H9 (cell line): ENCODE data around the gene CAMK2B. TPM values are rescaled to one million over a fixed set of nuclear protein-coding genes. Genes with fewer than 3 reads are reported as not detected.

Source experiments
- DNase-seq: peaks from one replicate; pipeline ENCODE4 v3.0.0-alpha.2; 2017
- H2AFZ ChIP-seq: one replicate; pipeline ENCODE4 v1.6.1; 2013; ENCODE audit warnings: mild to moderate bottlenecking, low read length, control low read depth, moderate library complexity
- H2AK5ac ChIP-seq: 2 replicates; pipeline ENCODE4 v1.6.1; 2013; ENCODE audit warnings: low read length, control low read depth, mixed read lengths; ENCODE audit not compliant: insufficient read length
- H2BK120ac ChIP-seq: one replicate; pipeline ENCODE4 v1.6.1; 2013; ENCODE audit warnings: low read depth, mild to moderate bottlenecking, low read length, control low read depth, inconsistent platforms; ENCODE audit not compliant: poor library complexity, severe bottlenecking
- H2BK12ac ChIP-seq: 2 replicates; pipeline ENCODE4 v1.6.1; 2013; ENCODE audit warnings: low read length, control low read depth, mixed read lengths, low read depth; ENCODE audit not compliant: insufficient read length
- H2BK15ac ChIP-seq: 2 replicates; pipeline ENCODE4 v1.6.1; 2013; ENCODE audit warnings: low read depth, low read length, control low read depth
- H2BK20ac ChIP-seq: one replicate; pipeline ENCODE4 v1.6.1; 2013; ENCODE audit warnings: low read depth, mild to moderate bottlenecking, low read length, control low read depth, inconsistent platforms; ENCODE audit not compliant: poor library complexity, severe bottlenecking
- H2BK5ac ChIP-seq: 2 replicates; pipeline ENCODE4 v1.6.1; 2013; ENCODE audit warnings: low read length, control low read depth, mixed read lengths; ENCODE audit not compliant: insufficient read length
- H3K14ac ChIP-seq: 2 replicates; pipeline ENCODE4 v1.6.1; 2013; ENCODE audit warnings: low read length, control low read depth; ENCODE audit not compliant: insufficient read depth
- H3K18ac ChIP-seq: 2 replicates; pipeline ENCODE4 v1.6.1; 2013; ENCODE audit warnings: low read depth, mild to moderate bottlenecking, mixed read lengths, low read length, control low read depth; ENCODE audit not compliant: insufficient read length
- H3K23ac ChIP-seq: 2 replicates; pipeline ENCODE4 v1.6.1; 2013; ENCODE audit warnings: low read length, control low read depth, mixed read lengths, low read depth; ENCODE audit not compliant: insufficient read length
- H3K23me2 ChIP-seq: 2 replicates; pipeline ENCODE4 v1.6.1; 2013; ENCODE audit warnings: low read depth, mild to moderate bottlenecking, mixed read lengths, low read length, control low read depth; ENCODE audit not compliant: insufficient read length, poor library complexity, severe bottlenecking
- H3K27ac ChIP-seq: 2 replicates; pipeline ENCODE4 v1.5.1; 2013; ENCODE audit warnings: low read length, control low read depth, mixed read lengths, low read depth; ENCODE audit not compliant: insufficient read length
- H3K27me3 ChIP-seq: 2 replicates; pipeline ENCODE4 v1.6.1; 2013; ENCODE audit warnings: low read length, control low read depth, inconsistent platforms; ENCODE audit not compliant: insufficient read depth
- H3K4ac ChIP-seq: 2 replicates; pipeline ENCODE4 v1.6.1; 2013; ENCODE audit warnings: low read depth, mild to moderate bottlenecking, control low read depth, inconsistent platforms, low read length, moderate library complexity
- H3K4me1 ChIP-seq: 2 replicates; pipeline ENCODE4 v1.6.1; 2013; ENCODE audit warnings: low read length, control low read depth, inconsistent platforms; ENCODE audit not compliant: insufficient read depth
- H3K4me2 ChIP-seq: 2 replicates; pipeline ENCODE4 v1.6.1; 2013; ENCODE audit warnings: low read length, control low read depth, mixed read lengths; ENCODE audit not compliant: insufficient read length, insufficient read depth
- H3K56ac ChIP-seq: 2 replicates; pipeline ENCODE4 v1.6.1; 2013; ENCODE audit warnings: low read depth, mild to moderate bottlenecking, mixed read lengths, low read length, control low read depth; ENCODE audit not compliant: insufficient read length
- H3K79me1 ChIP-seq: 2 replicates; pipeline ENCODE4 v1.6.1; 2013; ENCODE audit warnings: low read depth, mild to moderate bottlenecking, moderate library complexity, low read length, control low read depth, inconsistent platforms; ENCODE audit not compliant: insufficient read depth, poor library complexity, severe bottlenecking
- H3K79me2 ChIP-seq: 2 replicates; pipeline ENCODE4 v1.6.1; 2013; ENCODE audit warnings: low read length, control low read depth, inconsistent platforms; ENCODE audit not compliant: insufficient read depth
- H3K9ac ChIP-seq: 2 replicates; pipeline ENCODE4 v1.6.1; 2013; ENCODE audit warnings: low read length, control low read depth, mixed read lengths; ENCODE audit not compliant: insufficient read length; ENCODE audit errors: extremely low read depth
- H3K9me3 ChIP-seq: one replicate; pipeline ENCODE4 v1.6.1; 2013; ENCODE audit warnings: low read depth, low read length, inconsistent platforms; ENCODE audit not compliant: control insufficient read depth
- H3T11ph ChIP-seq: one replicate; pipeline ENCODE4 v1.6.1; 2013; ENCODE audit warnings: mild to moderate bottlenecking, low read length, control low read depth, inconsistent platforms
- H4K20me1 ChIP-seq: one replicate; pipeline ENCODE4 v1.6.1; 2013; ENCODE audit not compliant: control insufficient read depth, insufficient read length, insufficient read depth
- H4K5ac ChIP-seq: 2 replicates; pipeline ENCODE4 v1.6.1; 2013; ENCODE audit warnings: low read depth, mild to moderate bottlenecking, mixed read lengths, low read length, control low read depth; ENCODE audit not compliant: insufficient read length
- H4K8ac ChIP-seq: replicated peaks from 2 replicates; pipeline ENCODE4 v1.6.1; 2013; ENCODE audit warnings: low read length, control low read depth, mixed read lengths, low read depth; ENCODE audit not compliant: insufficient read length
- H4K91ac ChIP-seq: 2 replicates; pipeline ENCODE4 v1.6.1; 2013; ENCODE audit warnings: low read depth, mild to moderate bottlenecking, moderate library complexity, mixed read lengths, low read length, control low read depth; ENCODE audit not compliant: insufficient read length
- H3K27ac Mint-ChIP-seq, 3 experiments: 2 replicates in 2 of 3; 3 replicates in 1 of 3; pipeline ENCODE4 v1.8.0; 2020 to 2021; ENCODE audit warnings: mixed read lengths in 3 of 3, mild to moderate bottlenecking in 1 of 3, moderate library complexity in 1 of 3
- H3K27me3 Mint-ChIP-seq: 2 replicates; pipeline ENCODE4 v1.8.0; 2021; ENCODE audit warnings: low read depth, mild to moderate bottlenecking, moderate library complexity, mixed read lengths
- H3K36me3 Mint-ChIP-seq, 3 experiments: 2 replicates in 2 of 3; 3 replicates in 1 of 3; pipeline ENCODE4 v1.8.0; 2020 to 2021; ENCODE audit warnings: low read depth in 3 of 3, mixed read lengths in 3 of 3; ENCODE audit not compliant: insufficient read depth in 1 of 3
- H3K4me1 Mint-ChIP-seq, 2 experiments: 2 replicates each; pipeline ENCODE4 v1.8.0; 2020; ENCODE audit warnings: mixed read lengths in 2 of 2
- H3K4me3 Mint-ChIP-seq, 2 experiments: 2 replicates in 1 of 2; 3 replicates in 1 of 2; pipeline ENCODE4 v1.8.0; 2020 to 2021; ENCODE audit warnings: mild to moderate bottlenecking in 2 of 2, mixed read lengths in 2 of 2, moderate library complexity in 1 of 2
- H3K9me3 Mint-ChIP-seq, 2 experiments: 2 replicates in 1 of 2; 3 replicates in 1 of 2; pipeline ENCODE4 v1.8.0; 2020; ENCODE audit warnings: mild to moderate bottlenecking in 2 of 2, mixed read lengths in 2 of 2, moderate library complexity in 1 of 2
- CTCF ChIP-seq: fragments of 200-600 bp; sonication (generic); conservative IDR thresholded peaks from 3 replicates; pipeline ENCODE4 v1.8.0; 2021; ENCODE audit warnings: antibody characterized with exemption, mild to moderate bottlenecking
- WGBS: extraction: QIAGEN DNeasy Blood & Tissue Kit; methylation state at CpG from one replicate; pipeline ENCODE4 v1.1.7; 2013; ENCODE audit warnings: missing lambda C conversion rate, low lambda C conversion rate, mixed read lengths; ENCODE audit not compliant: insufficient read length; ENCODE audit errors: extremely low coverage; 5-methylcytosine and 5-hydroxymethylcytosine counted together
- total RNA-seq: library from RNA; stranded (reverse); gene quantifications from 2 replicates; pipeline ENCODE4 v1.2.1, GENCODE V29; 2021

CAMK2B gene
- total RNA-seq, 1 experiment from 2014 or later: 0.17 TPM

- DNase-seq: no peak
- no peaks in the 10 kb centered on the region for H3K36me3 Mint-ChIP-seq
- H3K14ac ChIP-seq: no peak overlapping the region
- H3K23me2 ChIP-seq: no peaks in the 10 kb centered on the region
- no CpG with 5 or more reads among the region's 17 CpGs for WGBS
- H3K27me3 Mint-ChIP-seq: no peaks in the 10 kb centered on the region; the same call in 1 of the 2 replicates
- H3K18ac ChIP-seq: no peak overlapping the region
- no peak overlapping the region for H3K9ac ChIP-seq
- peaks cover 15 to 24% of the 10 kb centered on the region in 2 experiments for H3K4me1 Mint-ChIP-seq
- no peaks in the 10 kb centered on the region for H3K9me3 ChIP-seq
- no peaks in the 10 kb centered on the region for H3K79me2 ChIP-seq
- H3K23ac ChIP-seq: no peak overlapping the region
- H3K4me2 ChIP-seq: no peak overlapping the region
- no peak overlapping the region for H2AFZ ChIP-seq
- no peak overlapping the region for H4K5ac ChIP-seq
- no peaks in the 10 kb centered on the region for H3K9me3 Mint-ChIP-seq
- no peak overlapping the region for H3K4me3 Mint-ChIP-seq
- H2BK20ac ChIP-seq: no peak overlapping the region
- no peak overlapping the region for H4K8ac ChIP-seq
- H3K4ac ChIP-seq: no peak overlapping the region
- H2BK12ac ChIP-seq: no peak overlapping the region
- H3K4me1 ChIP-seq: no peaks in the 10 kb centered on the region; the same call in 1 of the 2 replicates
- H2BK120ac ChIP-seq: no peak overlapping the region
- no peak for TF ChIP-seq CTCF
- no peak overlapping the region for H3K27ac Mint-ChIP-seq
- H3K56ac ChIP-seq: no peak overlapping the region
- H3K27ac ChIP-seq: no peak overlapping the region
- no peaks in the 10 kb centered on the region for H3K79me1 ChIP-seq
- no peaks in the 10 kb centered on the region for H3K27me3 ChIP-seq
- no peak overlapping the region for H2BK5ac ChIP-seq
- H2AK5ac ChIP-seq: no peak overlapping the region
- no peak overlapping the region for H4K91ac ChIP-seq
- no peaks in the 10 kb centered on the region for H4K20me1 ChIP-seq
- H2BK15ac ChIP-seq: no peak overlapping the region
- H3T11ph ChIP-seq: no peak overlapping the region
These were observed 99.0 kb downstream of the CAMK2B start for GRCh38 chr7:44226396-44226753.
